GM18526 (cell line): ENCODE measurements around the gene FAM118A.

Experiments
- POLR2A ChIP-seq: IDR thresholded peaks from 3 replicates; pipeline ENCODE4 v1.6.1; 2011; ENCODE audit not compliant: insufficient read length; ENCODE audit errors: extremely low read depth

Gene FAM118A

DNA sequence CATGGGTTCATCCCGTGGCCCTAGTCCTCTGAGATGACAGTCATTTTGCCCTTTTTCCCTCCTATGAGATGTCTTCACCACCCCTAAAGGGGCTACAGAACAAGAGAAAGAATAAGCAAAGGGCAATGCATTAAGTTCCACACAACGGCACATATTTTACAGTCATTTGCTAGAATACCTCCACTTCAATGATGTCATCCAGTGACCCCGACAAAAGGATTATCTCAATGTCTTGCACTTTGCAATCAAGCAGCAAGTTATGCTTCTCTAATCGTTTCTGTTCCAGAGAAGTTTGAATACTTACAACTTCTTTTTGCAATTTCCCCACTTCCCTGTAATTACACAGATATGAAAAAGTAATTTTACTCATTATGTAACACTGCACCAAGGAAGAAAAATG, 49.9 kb downstream of the FAM118A start:
- no peak for TF ChIP-seq POLR2A

DNA sequence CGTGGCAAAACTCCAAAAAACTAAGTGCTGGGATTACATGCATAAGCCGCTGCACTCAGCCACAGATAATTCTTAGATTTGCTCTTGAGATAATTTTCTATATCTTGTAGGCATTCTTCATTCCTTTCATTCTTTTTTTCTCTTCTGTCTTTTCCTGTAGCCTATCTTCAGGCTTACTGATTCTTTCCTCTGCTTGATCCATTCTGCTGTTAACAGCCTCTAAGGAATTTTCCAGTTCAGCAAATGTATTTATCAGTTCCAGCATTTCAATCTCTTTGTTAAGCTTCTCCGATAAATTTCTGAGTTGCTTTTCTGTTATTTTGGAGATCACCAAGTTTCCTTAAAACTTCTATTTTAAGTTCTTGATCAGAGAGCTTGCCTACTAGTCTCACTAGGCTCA, 57.0 kb downstream of the FAM118A start:
- no peak for TF ChIP-seq POLR2A

- TF ChIP-seq POLR2A, result no peak
Measured at GRCh38 chr22:45376009-45376408, 66.3 kb downstream of the FAM118A start.

DNA sequence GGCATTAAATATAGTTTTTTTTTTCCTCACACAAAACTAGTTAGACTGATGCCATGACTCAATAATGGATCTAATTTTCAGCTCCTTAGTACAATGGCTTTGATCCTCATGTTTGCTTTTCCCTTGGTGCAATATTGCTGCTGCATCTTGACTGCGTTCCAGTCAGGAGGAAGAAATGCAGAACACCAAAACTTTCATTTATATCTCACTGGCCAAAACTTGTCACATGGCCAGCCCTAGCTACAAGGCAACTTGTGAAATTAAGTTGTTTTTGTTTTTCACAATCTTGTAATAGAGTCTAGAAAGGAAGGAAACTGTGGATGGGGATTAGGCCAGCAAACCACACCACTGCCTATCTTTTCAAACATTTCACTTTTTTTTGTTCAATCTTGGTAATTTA, 67.0 kb downstream of the FAM118A start:
- TF ChIP-seq POLR2A, result no peak

DNA sequence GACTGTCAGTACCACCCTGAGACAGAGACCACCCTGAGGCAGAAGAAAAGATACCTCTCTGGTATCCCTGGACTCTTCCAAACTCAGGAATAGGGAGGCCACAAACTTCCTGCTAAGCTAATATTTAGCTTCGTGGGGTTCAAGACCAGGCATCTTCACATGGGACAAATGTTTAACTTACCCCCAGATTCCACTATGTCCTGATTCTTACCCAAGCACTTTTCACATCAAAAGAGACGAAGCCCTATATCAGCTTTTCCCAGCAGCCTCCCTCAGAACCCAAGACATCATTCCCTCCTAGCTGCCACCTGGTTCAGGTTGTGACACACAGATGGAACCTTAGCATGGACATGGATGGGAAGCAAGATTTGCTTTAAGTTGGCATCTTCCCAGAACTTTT, 71.6 kb downstream of the FAM118A start:
- no peak for TF ChIP-seq POLR2A

- no peak for TF ChIP-seq POLR2A
Measured at GRCh38 chr22:45389546-45389945, 79.8 kb downstream of the FAM118A start.
